Gastrocnemius medialis (tissue), 4 donors: ENCODE measurements around the gene CNKSR3.

Experiments used
- CTCF ChIP-seq, 5 experiments: fragments of 450-650 bp in 3 of 5; fragments of 200-600 bp in 2 of 5; sonication (generic) in 2 of 5; IDR thresholded peaks in 4 of 5; conservative IDR thresholded peaks in 1 of 5; 1 replicate in 4 of 5; 2 replicates in 1 of 5; pipeline ENCODE4 v1.5.1; 2016 to 2019; ENCODE audit warnings: antibody characterized with exemption in 5 of 5, mild to moderate bottlenecking in 3 of 5, moderate library complexity in 3 of 5
- POLR2A ChIP-seq, 2 donors: fragments of 450-650 bp; IDR thresholded peaks; one replicate each; pipeline ENCODE4 v1.6.1; 2017; ENCODE audit warnings: antibody characterized with exemption in 2 of 2, mild to moderate bottlenecking in 2 of 2, moderate library complexity in 2 of 2

- no peak for TF ChIP-seq CTCF (IDR thresholded peaks at IDR 0.05 in 4 of 5, conservative IDR thresholded peaks at IDR 0.05 in 1 of 5)
- no peak for TF ChIP-seq POLR2A (IDR thresholded peaks at IDR 0.05)
Observed at GRCh38 chr6:154539593-154540269, 29.2 kb upstream of the CNKSR3 start.
